ENCODE results near the gene PORCN. TPM values are rescaled to one million over a fixed set of nuclear protein-coding genes. Genes with fewer than 3 reads are reported as not detected.

The PORCN gene
- total and polyA plus RNA-seq, 9 of the 15 experiments (the other 6 are each of a cell fraction or from before 2014, with no cell fraction given): 0.34 to 5.1 (median 2.8) TPM

DNA sequence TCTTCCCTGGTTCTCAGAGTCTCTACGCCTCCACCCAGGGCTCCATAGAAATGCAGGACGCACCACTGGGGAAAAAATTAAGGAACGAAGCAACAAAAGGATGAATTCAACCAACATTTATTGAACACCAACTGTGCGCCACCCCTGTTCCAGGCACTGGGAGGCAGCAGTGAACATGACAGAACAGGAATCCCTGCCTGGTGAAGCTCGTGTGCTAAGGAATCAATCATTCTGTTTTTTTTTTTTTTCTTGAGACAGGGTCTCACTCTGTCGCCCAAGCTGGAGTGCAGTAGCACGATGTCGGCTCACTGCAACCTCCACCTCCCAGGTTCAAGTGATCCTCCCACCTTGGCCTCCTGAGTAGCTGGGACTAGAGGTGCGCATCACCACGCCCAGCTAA lies 34.7 kb upstream of the PORCN start:
- ChIA-PET CTCF (ENCODE audit: low intra/inter-chr PET ratio) (interaction anchor here (0.6 to 0.7 kb wide), 2 partner anchors 21 to 35 kb away, joined by 3 read pairs; partner anchors contain the start of gene PORCN), POLR2A (interaction anchor here (0.5 to 1.0 kb wide), 3 partner anchors 13 to 100 kb away, joined by 3 to 4 read pairs (median 3); partner anchors contain the start of gene RBM3)
- TF ChIP-seq MEIS2 (IDR thresholded peaks at IDR 0.05; ENCODE audit: partially characterized antibody) (peak; percentile 54), RAD21 (CRISPR knock-in tag; conservative IDR thresholded peaks at IDR 0.05 in 1 of 2, IDR thresholded peaks at IDR 0.05 in 1 of 2) (peak in 1 of 2 experiments; percentile 47; a peak in 3 of 4 replicates), ZNF384 (IDR thresholded peaks at IDR 0.05; ENCODE audit: low read depth, low read length) (peak; percentile 61), RBM34 (IDR thresholded peaks at IDR 0.05; ENCODE audit: borderline replicate concordance, insufficient read depth, low read length) (no peak)
- TF ChIP-seq, protein P1, sequence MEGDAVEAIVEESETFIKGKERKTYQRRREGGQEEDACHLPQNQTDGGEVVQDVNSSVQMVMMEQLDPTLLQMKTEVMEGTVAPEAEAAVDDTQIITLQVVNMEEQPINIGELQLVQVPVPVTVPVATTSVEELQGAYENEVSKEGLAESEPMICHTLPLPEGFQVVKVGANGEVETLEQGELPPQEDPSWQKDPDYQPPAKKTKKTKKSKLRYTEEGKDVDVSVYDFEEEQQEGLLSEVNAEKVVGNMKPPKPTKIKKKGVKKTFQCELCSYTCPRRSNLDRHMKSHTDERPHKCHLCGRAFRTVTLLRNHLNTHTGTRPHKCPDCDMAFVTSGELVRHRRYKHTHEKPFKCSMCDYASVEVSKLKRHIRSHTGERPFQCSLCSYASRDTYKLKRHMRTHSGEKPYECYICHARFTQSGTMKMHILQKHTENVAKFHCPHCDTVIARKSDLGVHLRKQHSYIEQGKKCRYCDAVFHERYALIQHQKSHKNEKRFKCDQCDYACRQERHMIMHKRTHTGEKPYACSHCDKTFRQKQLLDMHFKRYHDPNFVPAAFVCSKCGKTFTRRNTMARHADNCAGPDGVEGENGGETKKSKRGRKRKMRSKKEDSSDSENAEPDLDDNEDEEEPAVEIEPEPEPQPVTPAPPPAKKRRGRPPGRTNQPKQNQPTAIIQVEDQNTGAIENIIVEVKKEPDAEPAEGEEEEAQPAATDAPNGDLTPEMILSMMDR (IDR thresholded peaks at IDR 0.05 in 2 of 3, conservative IDR thresholded peaks at IDR 0.05 in 1 of 3; ENCODE audit: insufficient read depth in 2 of 3, low read depth in 1 of 3, low read length in 3 of 3): peak; percentile 53 to 59 (median 56)
- TF ChIP-seq, protein P2, sequence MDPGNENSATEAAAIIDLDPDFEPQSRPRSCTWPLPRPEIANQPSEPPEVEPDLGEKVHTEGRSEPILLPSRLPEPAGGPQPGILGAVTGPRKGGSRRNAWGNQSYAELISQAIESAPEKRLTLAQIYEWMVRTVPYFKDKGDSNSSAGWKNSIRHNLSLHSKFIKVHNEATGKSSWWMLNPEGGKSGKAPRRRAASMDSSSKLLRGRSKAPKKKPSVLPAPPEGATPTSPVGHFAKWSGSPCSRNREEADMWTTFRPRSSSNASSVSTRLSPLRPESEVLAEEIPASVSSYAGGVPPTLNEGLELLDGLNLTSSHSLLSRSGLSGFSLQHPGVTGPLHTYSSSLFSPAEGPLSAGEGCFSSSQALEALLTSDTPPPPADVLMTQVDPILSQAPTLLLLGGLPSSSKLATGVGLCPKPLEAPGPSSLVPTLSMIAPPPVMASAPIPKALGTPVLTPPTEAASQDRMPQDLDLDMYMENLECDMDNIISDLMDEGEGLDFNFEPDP (CRISPR knock-in tag; IDR thresholded peaks at IDR 0.05): no peak
- TF ChIP-seq, protein P3, sequence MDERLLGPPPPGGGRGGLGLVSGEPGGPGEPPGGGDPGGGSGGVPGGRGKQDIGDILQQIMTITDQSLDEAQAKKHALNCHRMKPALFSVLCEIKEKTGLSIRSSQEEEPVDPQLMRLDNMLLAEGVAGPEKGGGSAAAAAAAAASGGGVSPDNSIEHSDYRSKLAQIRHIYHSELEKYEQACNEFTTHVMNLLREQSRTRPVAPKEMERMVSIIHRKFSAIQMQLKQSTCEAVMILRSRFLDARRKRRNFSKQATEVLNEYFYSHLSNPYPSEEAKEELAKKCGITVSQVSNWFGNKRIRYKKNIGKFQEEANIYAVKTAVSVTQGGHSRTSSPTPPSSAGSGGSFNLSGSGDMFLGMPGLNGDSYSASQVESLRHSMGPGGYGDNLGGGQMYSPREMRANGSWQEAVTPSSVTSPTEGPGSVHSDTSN (CRISPR knock-in tag; IDR thresholded peaks at IDR 0.05; ENCODE audit: low read depth): no peak
- TF ChIP-seq, protein P3 (tag; conservative IDR thresholded peaks at IDR 0.05; ENCODE audit: low read depth): 0 out of 2 replicates have a peak, but pooled peaks have one; percentile 31

More for the DNA sequence above, 34.7 kb upstream of the PORCN start:
- intact Hi-C loops (cut with micrococcal nuclease): no loop called here
- Histone ChIP-seq H3K9me1 (ENCODE audit: control insufficient read depth, insufficient read depth, low read length) (peaks cover 4% of the 10 kb centered on the region), H3K27ac (ENCODE audit: extremely low read depth, low read depth, low read length) (no peak overlapping the region), H3K36me3 (ENCODE audit: control insufficient read depth, insufficient read depth, low read length) (peaks cover 19% of the 10 kb centered on the region; the same call in 2 of the 3 replicates), H3K4me3 (no peak overlapping the region), H3K9me3 (replicated peaks; ENCODE audit: control insufficient read depth, insufficient read depth, low read depth, low read length) (no peaks in the 10 kb centered on the region), H3K27me3 (ENCODE audit: control insufficient read depth in 2 of 2, insufficient read depth in 2 of 2, low read length in 2 of 2) (no peaks in the 10 kb centered on the region), H3K79me2 (ENCODE audit: control insufficient read depth, insufficient read depth, low read length) (peaks cover 51% of the 10 kb centered on the region), H2AFZ (ENCODE audit: low read depth, low read length) (no peak overlapping the region), H3K4me2 (ENCODE audit: insufficient read depth, low read length) (no peak overlapping the region), H3K4me1 (replicated peaks in 1 of 2; ENCODE audit: control insufficient read depth in 2 of 2, insufficient read depth in 2 of 2, low read length in 2 of 2) (peaks cover 25 to 43% of the 10 kb centered on the region in 2 experiments; a peak in 4 of 5 replicates), H4K20me1 (replicated peaks; ENCODE audit: control insufficient read depth, insufficient read depth, low read length) (no peaks in the 10 kb centered on the region), H3K9ac (ENCODE audit: insufficient read depth in 1 of 2, low read depth in 2 of 2, low read length in 2 of 2) (0 out of 4 replicates have a peak overlapping the region, but pooled peaks of 1 of the 2 experiments have one; percentile 5)
- peak; percentile 64 for FAIRE-seq
- 62% methylated on average over 7 of the region's 10 CpGs for WGBS (ENCODE audit: insufficient coverage, low coverage, missing lambda C conversion rate)
- ATAC-seq: peak; percentile 13; the same call in 1 of the 3 replicates
- in situ Hi-C loops (cut with MboI): no loop called here
- peak in 2 of 4 experiments; percentile 30 to 52 for DNase-seq (ENCODE audit: extremely low read depth in 1 of 4, low spot score in 3 of 4)
- BruUV-seq (replicated peaks): no TSS peak
